Right atrium auricular region (tissue), 2 donors: ENCODE results near the gene NAV2. TPM values are rescaled to one million over a fixed set of nuclear protein-coding genes. Genes with fewer than 3 reads are reported as not detected.

Experiments used
- DNase-seq: peaks from one replicate; pipeline ENCODE4 v3.0.0-alpha.2; 2019; ENCODE audit warnings: low spot score
- H3K27ac ChIP-seq, 2 donors: fragments of 200-600 bp; sonication (generic); 1 replicate in 1 of 2; 2 replicates in 1 of 2; pipeline ENCODE4 v1.5.1; 2016 to 2019
- H3K27me3 ChIP-seq, 2 donors: fragments of 200-600 bp; sonication (generic); one replicate each; pipeline versions ENCODE4 v1.5.1 to v1.6.0; 2017 to 2019
- H3K36me3 ChIP-seq: fragments of 200-600 bp; sonication (generic); one replicate; pipeline ENCODE4 v1.5.1; 2016
- H3K4me1 ChIP-seq, 2 donors: fragments of 200-600 bp; sonication (generic); one replicate each; pipeline versions ENCODE4 v1.5.1 to v1.6.0; 2017 to 2019
- H3K4me3 ChIP-seq, 2 donors: fragments of 200-600 bp; sonication (generic); 1 replicate in 1 of 2; 2 replicates in 1 of 2; pipeline ENCODE4 v1.5.1; 2017 to 2019; ENCODE audit warnings: mild to moderate bottlenecking in 1 of 2, moderate library complexity in 1 of 2
- H3K9me3 ChIP-seq, 2 donors: fragments of 200-600 bp; sonication (generic); one replicate each; pipeline ENCODE4 v1.5.1; 2019
- microRNA-seq, 2 donors: library from miRNA; unstranded; fragments of <30 nt; microRNA quantifications; one replicate each; pipeline ENCODE4, GENCODE V29; 2016 to 2017; ENCODE audit warnings: borderline number of aligned reads in 2 of 2, borderline replicate concordance in 1 of 2
- total RNA-seq, 2 donors: library from RNA; depleted of rRNA; stranded (reverse); fragments of >200 nt; gene quantifications; one replicate each; pipeline ENCODE4 v1.1.0, GENCODE V29; 2016
- TF ChIP-seq, protein P1 (sequence below), 2 donors: fragments of 200-600 bp; sonication (generic); IDR thresholded peaks; one replicate each; pipeline ENCODE4 v1.5.1; 2019; ENCODE audit warnings: antibody characterized with exemption in 2 of 2

NAV2 gene
- total RNA-seq, 2 donors from 2014 or later = 11.4 to 19.2 TPM

DNA sequence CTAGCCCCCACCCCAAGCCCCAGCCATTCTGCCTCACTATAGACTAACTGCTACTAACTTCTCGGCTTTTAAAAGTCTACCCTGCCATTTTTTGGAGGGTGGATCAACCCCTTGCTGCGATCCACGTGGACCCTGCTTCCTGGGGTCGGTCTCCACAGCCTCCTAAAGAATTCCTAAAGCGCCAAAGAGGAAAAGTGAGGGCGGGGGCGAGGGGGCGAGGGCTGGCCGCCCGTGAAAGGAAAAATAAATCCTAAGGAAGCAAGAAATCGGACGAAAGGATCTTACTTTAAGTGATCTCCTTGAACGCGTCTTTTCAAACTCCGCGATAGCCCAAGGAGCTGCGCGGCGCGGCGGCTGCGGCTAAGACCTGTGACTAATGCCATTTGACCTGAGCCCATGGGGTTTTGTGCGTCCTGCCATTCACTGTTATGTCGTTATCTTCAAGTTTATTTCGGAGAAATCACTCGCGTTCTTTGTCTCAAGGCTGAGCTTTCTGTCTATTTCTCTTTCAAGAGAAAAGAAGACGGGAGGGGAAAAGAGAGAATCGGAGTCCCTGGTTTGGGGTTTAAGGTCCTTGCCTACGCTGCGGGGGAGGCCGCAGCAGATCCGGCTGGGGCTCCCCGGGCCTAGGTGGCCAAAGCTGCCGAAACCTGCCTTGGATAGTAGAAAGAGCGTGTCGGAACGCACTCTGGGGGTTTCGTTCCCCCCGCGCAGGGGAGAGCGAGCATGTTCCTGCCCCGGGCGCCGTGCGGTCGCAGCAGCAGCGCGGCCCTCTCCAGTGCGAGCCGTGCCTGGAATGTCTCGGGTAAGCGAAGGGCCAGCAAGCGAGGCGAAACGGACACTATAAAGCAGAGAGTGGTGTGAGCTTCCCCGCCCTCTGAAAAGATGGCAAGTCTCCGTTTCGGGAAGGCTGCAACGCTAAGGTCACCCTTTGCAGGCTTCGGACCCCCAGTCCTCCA, 450.5 kb downstream of the NAV2 start:
- no peak for DNase-seq
- Histone ChIP-seq H3K9me3 (peaks cover 0 to 1% of the 10 kb centered on the region in 2 donors), H3K36me3 (no peaks in the 10 kb centered on the region), H3K27ac (no peak overlapping the region), H3K4me3 (peak overlapping the region; percentile 6 to 36), H3K4me1 (peaks cover 0 to 21% of the 10 kb centered on the region in 2 donors), H3K27me3 (peaks cover 43 to 50% of the 10 kb centered on the region in 2 donors)
- TF ChIP-seq, protein P1, sequence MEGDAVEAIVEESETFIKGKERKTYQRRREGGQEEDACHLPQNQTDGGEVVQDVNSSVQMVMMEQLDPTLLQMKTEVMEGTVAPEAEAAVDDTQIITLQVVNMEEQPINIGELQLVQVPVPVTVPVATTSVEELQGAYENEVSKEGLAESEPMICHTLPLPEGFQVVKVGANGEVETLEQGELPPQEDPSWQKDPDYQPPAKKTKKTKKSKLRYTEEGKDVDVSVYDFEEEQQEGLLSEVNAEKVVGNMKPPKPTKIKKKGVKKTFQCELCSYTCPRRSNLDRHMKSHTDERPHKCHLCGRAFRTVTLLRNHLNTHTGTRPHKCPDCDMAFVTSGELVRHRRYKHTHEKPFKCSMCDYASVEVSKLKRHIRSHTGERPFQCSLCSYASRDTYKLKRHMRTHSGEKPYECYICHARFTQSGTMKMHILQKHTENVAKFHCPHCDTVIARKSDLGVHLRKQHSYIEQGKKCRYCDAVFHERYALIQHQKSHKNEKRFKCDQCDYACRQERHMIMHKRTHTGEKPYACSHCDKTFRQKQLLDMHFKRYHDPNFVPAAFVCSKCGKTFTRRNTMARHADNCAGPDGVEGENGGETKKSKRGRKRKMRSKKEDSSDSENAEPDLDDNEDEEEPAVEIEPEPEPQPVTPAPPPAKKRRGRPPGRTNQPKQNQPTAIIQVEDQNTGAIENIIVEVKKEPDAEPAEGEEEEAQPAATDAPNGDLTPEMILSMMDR (IDR thresholded peaks at IDR 0.05) = no peak

GRCh38 chr11:20163783-20164481, 451.3 kb downstream of the NAV2 start:
- Histone ChIP-seq H3K27me3 (peaks cover 43 to 47% of the 10 kb centered on the region in 2 donors), H3K36me3 (no peaks in the 10 kb centered on the region)
- TF ChIP-seq, protein P1 (IDR thresholded peaks at IDR 0.05) = no peak

More at GRCh38 chr11:20163783-20164481, 451.3 kb downstream of the NAV2 start:
- peaks cover 0 to 4% of the 10 kb centered on the region in 2 donors for H3K9me3 ChIP-seq
- peaks cover 0 to 19% of the 10 kb centered on the region in 2 donors for H3K4me1 ChIP-seq
- peak overlapping the region; percentile 6 to 36 for H3K4me3 ChIP-seq
- H3K27ac ChIP-seq = no peak overlapping the region
- DNase-seq = no peak

Small RNA genes within 50 kb of the gene (microRNA-seq; reads per million reads assigned to microRNA genes)
- gene MIR4694 = 0 reads per million in 2 donors
